Neuron (in vitro differentiated cells): ENCODE results near the gene JOSD1.
"Not testable (repeated sequence)": the region's sequence is repeated elsewhere in the genome, so short reads cannot be mapped to it uniquely, and the experiment has no call there.

Experiments used
- H2AFZ ChIP-seq: one replicate; pipeline ENCODE4 v1.6.1; 2013; ENCODE audit warnings: low read depth, mild to moderate bottlenecking, inconsistent platforms, low read length, moderate library complexity
- H3K27me3 ChIP-seq: one replicate; pipeline ENCODE4 v1.6.1; 2013; ENCODE audit warnings: low read length; ENCODE audit not compliant: insufficient read depth
- H3K36me3 ChIP-seq: one replicate; pipeline ENCODE4 v1.6.1; 2013; ENCODE audit warnings: low read length; ENCODE audit not compliant: insufficient read depth
- H3K4me1 ChIP-seq: one replicate; pipeline ENCODE4 v1.6.1; 2013; ENCODE audit warnings: low read length; ENCODE audit not compliant: insufficient read depth
- H3K4me3 ChIP-seq: 2 replicates; pipeline ENCODE4 v1.5.1; 2013; ENCODE audit warnings: mild to moderate bottlenecking, low read length, moderate library complexity
- H3K9me3 ChIP-seq: one replicate; pipeline ENCODE4 v1.6.1; 2013; ENCODE audit warnings: low read length

JOSD1 gene

DNA sequence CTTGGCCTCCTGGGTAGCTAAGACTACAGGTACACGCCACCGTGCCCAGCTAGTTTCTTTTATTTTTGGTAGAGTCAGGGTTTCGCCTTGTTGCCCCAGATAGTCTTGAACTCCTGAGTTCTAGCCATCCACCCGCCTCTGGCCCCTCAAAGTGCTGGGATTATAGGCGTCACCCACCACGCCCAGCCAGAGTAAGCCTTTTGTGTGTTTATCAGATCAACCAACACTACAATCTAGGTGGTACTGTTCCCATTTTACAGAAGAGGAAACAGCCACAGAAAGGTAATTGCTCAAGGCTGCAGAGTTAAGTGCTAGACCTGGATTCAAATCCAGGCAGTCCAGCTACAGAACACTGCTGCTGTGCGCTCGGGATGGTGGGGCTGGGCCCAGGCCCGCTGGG is 15.8 kb downstream of the JOSD1 start:
- H3K27me3 ChIP-seq, result no peaks in the 10 kb centered on the region
- H3K36me3 ChIP-seq, result peaks cover 59% of the 10 kb centered on the region
- no peak overlapping the region for H2AFZ ChIP-seq
- no peak overlapping the region for H3K4me3 ChIP-seq
- H3K4me1 ChIP-seq, result peaks cover 10% of the 10 kb centered on the region
- peaks cover 5% of the 10 kb centered on the region for H3K9me3 ChIP-seq

DNA sequence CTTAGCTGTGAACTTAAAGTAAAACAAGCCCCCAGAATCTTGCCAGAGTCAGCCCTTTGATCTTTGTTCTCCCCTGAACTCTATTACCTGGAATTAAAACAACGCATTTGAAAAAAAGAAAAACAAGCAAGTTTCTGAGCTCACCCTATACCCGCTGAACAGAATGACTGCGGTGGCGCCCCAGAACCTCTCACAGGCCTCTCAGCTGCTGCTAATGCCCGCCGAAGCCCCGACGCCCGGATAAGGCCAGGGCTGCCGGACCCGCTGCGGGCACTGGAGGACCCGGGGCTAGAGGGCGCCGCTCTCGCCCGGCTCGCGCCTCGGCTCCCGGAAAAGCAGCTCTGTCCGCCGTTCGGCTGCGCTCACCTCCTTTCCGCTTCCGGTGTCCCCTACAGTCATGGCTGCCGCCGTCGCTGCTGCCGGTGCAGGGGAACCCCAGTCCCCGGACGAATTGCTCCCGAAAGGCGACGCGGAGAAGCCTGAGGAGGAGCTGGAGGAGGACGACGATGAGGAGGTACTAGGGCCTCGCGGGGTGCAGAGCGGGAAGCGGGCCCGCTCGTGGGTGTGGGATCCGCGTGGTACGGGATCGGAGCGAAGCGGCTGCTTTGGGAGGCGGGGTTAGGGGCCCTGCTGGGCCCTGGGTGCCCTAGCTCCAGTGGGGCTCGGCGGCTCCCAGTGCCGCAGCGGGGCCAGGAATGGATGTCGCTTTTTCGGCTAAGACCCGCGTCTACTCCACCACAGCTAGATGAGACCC is 19.0 kb downstream of the JOSD1 start, which contains the start of gene TOMM22:
TOMM22 (plus strand) TSS at position 376 of the 754 bp plus-strand sequence; CDS start at position 398, 22 bp downstream.
- Histone ChIP-seq H3K36me3 (peaks cover 33% of the 10 kb centered on the region), H2AFZ (peak within 1 kb of the TSS; percentile 24), H3K27me3 (no peaks in the 10 kb centered on the region), H3K4me1 (peaks cover 10% of the 10 kb centered on the region), H3K9me3 (peaks cover 5% of the 10 kb centered on the region), H3K4me3 (peak within 1 kb of the TSS; percentile 71)

DNA sequence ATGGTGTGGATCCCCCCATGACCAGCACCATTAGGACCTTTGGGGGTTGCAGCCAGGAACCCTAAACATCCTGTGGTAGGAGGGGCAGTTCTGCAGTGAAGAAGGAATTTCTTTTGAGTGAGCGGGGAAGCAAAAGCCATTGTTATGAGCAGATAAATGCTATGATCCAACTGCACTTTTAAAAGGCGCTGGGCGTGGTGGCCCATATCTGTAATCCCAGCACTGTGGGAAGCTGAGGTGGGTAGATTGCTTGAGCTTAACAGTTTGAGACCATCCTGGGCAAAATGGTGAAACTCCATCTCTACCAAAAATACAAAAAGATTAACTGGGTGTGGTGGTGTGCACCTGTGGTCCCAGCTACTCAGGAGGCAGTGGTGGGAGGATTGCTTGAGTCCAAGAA is 24.9 kb downstream of the JOSD1 start:
- no peak overlapping the region for H2AFZ ChIP-seq
- H3K4me3 ChIP-seq, result no peak overlapping the region
- H3K4me1 ChIP-seq, result no peaks in the 10 kb centered on the region
- H3K27me3 ChIP-seq, result no peaks in the 10 kb centered on the region
- H3K9me3 ChIP-seq, result no peaks in the 10 kb centered on the region
- peaks cover 34% of the 10 kb centered on the region for H3K36me3 ChIP-seq

DNA sequence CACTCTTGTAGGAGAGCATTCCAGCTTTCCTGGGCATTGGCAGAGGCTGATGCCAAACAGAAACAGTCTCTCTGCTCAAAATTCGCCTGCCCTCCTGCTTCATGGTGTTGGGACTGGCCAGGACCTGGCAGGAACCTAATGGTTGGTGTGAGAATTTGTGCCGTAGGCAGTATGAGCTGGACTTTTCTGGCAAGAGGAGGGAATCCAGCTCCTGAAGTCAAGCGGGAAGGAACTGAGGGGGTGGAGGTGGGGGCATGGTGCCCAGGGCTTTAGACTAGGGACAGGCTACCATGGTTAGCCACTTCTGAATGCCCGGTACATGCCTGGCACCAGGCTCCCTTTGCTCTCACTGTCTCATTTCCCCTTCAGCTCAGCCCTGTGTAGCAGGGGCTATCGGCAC is 25.9 kb downstream of the JOSD1 start:
- no peak overlapping the region for H2AFZ ChIP-seq
- H3K9me3 ChIP-seq, result no peaks in the 10 kb centered on the region
- no peaks in the 10 kb centered on the region for H3K27me3 ChIP-seq
- H3K36me3 ChIP-seq, result peaks cover 36% of the 10 kb centered on the region
- H3K4me1 ChIP-seq, result no peaks in the 10 kb centered on the region
- no peak overlapping the region for H3K4me3 ChIP-seq

DNA sequence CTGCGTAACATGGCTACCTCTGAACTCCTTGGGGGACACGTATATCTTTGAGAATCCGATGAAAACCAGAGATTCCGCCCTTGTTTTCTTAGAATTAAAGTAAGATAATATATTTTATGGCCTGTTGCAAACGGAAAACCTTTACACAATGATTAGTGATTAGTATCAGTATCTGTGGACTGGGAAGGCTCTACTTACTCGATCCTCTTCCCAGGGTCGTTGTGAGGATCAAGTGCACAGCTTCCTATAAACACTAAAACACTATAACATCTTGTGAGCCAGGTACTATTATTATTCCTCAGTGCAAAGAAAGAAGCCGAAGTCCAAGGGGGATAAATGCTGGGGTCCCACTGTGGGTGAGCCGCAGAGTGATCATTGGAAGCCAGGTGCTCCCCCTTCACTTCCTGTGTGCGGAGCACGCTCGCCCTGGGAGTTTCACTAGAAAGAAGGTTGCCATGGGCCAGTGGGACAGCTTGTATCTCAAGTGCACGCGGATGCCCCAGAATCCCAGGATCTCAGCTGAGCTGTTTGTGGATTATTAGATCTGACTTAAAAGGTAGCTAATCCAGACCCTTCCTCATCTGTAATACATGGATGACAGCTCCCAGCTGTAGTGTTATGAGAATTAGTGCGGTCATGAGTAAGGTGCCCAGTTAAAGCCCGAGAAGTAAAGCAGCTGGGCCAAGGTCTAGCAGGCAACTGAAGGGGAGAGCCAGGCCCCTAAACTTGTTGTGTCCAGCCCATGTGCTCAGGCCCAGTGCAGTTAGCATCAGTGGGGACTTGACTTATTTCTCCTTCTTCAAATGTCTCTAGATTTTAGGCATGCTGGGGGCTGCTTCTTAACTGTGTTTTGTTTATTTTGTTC is 43.5 kb downstream of the JOSD1 start:
- H3K36me3 ChIP-seq, result peaks cover 7% of the 10 kb centered on the region
- H3K4me1 ChIP-seq, result peaks cover 11% of the 10 kb centered on the region
- peak overlapping the region; percentile 79 for H2AFZ ChIP-seq
- no peaks in the 10 kb centered on the region for H3K27me3 ChIP-seq
- H3K4me3 ChIP-seq, result peak overlapping the region; percentile 92
- peaks cover 3% of the 10 kb centered on the region for H3K9me3 ChIP-seq

DNA sequence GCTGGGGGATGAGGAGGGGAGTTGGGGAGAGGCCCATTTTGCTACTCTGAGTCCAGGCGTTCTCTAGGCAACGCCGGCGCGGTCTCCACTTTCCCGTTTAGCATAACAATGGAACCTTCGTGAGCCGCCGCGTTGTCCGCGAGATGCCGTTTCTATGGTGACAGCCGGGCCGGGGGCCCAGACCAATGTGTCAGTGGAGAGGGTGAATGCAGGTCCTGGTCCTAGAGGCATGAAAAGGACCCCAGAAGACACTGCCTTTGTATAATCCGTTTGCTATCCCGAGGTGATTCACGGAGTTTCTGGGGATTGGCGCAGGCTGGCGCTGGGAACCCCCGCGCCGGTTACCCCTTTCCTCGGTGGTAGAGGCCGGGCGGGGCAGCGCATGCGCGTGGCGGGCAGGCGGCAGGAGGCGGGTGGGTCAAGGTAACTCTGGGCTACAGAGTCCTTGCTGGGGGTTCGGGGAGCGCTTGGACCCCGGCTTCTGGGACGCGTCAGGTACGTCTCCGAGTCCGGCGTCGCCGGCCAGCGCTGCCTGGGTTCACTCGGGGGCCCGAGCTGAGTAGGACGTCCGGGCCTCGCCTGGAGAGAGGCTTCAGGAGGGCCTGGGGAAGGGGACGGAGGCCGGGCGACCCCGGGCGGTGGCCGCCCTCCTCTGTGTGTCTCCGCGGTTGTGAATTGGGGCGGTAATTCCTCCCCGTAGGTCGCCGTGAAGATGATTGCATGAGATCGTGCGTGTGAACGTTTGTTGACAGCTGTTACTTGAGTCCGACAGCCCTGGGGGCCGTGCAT is 44.3 kb downstream of the JOSD1 start, which contains the start of the genes CBY1 and FAM227A:
CBY1 (plus strand) TSS at position 383 of the 789 bp plus-strand sequence. CDS start 11,417 bp downstream, outside the sequence.
FAM227A (minus strand) TSS at position 137 of the 789 bp plus-strand sequence. CDS start 6,224 bp downstream, outside the sequence.
- Histone ChIP-seq H3K27me3 (no peaks in the 10 kb centered on the region), H3K36me3 (peaks cover 4% of the 10 kb centered on the region), H3K4me3 (peak within 1 kb of the TSS; percentile 92), H3K4me1 (peaks cover 11% of the 10 kb centered on the region), H3K9me3 (peaks cover 3% of the 10 kb centered on the region), H2AFZ (peak within 1 kb of the TSS; percentile 79)

DNA sequence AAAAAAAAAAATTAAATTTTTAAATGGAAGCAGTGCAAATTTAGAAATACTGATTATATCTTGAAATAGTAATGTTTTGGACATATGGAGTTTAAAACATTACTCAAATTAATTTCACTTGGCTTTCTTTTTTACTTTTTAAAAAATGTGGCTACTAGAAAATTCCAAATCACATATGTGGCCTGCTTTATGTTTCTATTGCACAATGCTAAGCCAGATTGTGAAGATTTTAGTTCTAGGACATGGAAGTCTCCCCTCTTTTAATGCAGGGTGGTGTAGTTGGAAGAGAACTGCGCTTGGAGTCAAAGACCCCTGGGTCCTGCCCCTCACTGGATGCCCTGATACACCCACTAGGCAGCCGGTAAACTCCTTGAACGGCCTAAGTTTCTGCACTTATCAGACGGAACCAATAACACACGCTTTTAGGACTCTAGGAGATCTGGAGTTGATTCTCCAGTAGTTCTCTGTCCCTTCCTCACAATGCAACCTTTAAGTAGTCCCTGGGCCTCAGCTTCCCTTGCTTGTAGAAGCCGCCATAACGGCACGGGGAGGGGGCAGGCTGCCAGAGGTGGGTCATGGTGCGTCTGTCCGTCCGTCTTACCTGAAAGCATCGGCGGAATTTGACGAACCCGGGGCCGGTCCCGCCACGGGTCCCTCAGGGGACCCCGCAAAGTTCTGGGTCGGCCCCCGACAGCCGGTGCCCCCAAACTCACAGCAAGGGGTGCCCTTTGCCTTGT is 45.1 kb downstream of the JOSD1 start:
- H2AFZ ChIP-seq, result peak overlapping the region; percentile 79
- H3K27me3 ChIP-seq, result no peaks in the 10 kb centered on the region
- peaks cover 11% of the 10 kb centered on the region for H3K4me1 ChIP-seq

DNA sequence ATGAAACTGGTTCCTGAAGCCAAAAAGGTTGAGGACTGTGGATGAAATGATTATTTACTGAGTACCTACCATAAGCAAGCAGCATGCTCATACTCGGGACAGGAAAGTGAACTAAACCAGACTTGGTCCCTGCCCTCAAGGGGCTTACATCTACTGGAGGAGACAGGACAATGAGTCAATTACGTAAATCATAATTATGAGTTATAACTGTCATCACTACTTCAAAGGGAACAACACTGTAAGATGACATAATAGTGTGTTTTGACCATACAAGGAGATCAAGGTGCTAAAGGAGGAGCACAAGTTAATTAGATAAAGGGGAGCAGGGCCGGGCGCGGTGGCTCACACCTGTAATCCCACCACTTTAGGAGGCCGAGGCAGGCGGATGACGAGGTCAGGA is 47.0 kb downstream of the JOSD1 start:
- Histone ChIP-seq H3K36me3 (peaks cover 11% of the 10 kb centered on the region), H3K4me3 (no peak overlapping the region), H3K27me3 (no peaks in the 10 kb centered on the region), H3K4me1 (peaks cover 11% of the 10 kb centered on the region), H2AFZ (no peak overlapping the region), H3K9me3 (peaks cover 3% of the 10 kb centered on the region)

More for the DNA sequence above, 45.1 kb downstream of the JOSD1 start:
- peaks cover 3% of the 10 kb centered on the region for H3K9me3 ChIP-seq
- H3K36me3 ChIP-seq, result peaks cover 4% of the 10 kb centered on the region
- peak overlapping the region; percentile 92 for H3K4me3 ChIP-seq

DNA sequence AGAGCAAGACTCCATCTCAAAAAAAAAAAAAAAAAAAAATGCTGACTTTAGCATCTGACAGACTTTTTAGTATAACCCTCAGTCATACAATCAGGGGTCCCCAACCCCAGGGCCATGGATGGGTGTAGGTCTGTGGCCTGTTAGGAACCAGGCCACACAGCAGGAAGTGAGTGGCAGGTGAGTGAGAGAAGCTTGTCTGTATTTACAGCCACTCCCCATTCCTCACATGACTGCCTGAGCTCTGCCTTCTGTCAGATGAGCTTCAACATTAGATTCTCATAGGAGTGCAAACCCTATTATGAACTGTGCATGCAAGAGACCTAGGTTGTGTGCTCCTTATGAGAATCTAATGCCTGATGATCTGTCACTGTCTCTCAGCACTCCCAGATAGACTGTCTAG is 47.9 kb downstream of the JOSD1 start:
- H3K9me3 ChIP-seq, result peaks cover 3% of the 10 kb centered on the region
- H3K4me1 ChIP-seq, result peaks cover 8% of the 10 kb centered on the region
- peaks cover 13% of the 10 kb centered on the region for H3K36me3 ChIP-seq
- H3K27me3 ChIP-seq, result no peaks in the 10 kb centered on the region
- no peak overlapping the region for H3K4me3 ChIP-seq
- H2AFZ ChIP-seq, result no peak overlapping the region

DNA sequence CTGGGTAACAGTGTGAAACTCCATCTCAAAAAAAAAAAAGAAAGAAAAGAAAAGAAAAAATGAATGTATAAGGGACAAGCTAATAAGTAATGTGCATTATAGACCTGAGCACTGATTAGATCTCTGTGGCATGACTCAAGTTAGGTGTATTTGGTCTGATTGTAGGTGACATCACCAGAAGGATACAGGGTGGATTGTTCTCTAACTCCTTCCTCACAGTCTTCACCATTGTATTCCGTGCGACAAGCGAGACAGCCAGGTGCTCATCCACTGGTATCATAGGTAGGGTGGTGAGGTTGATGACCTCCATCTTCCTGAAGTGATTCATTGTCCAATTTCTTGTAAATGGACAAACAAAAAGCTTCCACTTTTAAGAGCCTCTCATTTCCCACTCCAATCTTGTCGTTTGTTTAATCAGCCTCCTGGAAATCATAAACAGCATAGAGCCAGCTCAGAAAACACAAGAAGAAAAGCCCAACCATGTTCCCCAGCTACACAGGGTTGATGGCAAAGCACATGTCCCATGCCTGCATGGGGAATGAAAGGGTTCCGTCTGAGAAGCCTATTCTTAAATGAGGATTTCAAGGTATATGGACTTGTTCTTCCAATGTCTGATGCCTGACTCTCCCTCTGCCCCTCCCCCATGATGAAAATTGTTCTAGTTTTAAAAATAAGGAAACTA is 50.8 kb downstream of the JOSD1 start:
- Histone ChIP-seq H2AFZ (no peak overlapping the region), H3K4me3 (no peak overlapping the region), H3K36me3 (peaks cover 23% of the 10 kb centered on the region), H3K9me3 (peaks cover 3% of the 10 kb centered on the region), H3K4me1 (no peaks in the 10 kb centered on the region), H3K27me3 (no peaks in the 10 kb centered on the region)

DNA sequence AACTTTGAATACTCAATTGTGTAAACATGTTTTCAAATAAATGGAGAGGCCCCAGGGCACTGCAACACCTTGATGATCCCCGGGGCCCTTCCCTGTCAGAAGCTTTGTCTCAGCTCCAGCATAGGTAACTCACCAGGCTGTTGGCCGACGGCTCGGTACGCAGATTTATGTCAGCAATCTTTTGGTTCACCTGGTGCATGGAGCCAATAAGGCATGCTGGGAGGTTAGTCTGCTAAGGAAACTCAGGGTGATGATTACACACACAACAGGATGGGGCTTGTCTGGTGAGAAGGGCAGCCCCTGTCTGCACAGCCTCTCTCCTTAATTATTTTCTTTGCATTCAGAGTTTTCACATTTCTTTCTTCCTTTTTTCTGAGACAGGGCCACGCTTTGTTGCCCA is 55.3 kb downstream of the JOSD1 start:
- Histone ChIP-seq H3K4me1 (no peaks in the 10 kb centered on the region), H3K4me3 (no peak overlapping the region), H3K9me3 (no peaks in the 10 kb centered on the region), H3K36me3 (peaks cover 40% of the 10 kb centered on the region), H2AFZ (no peak overlapping the region), H3K27me3 (no peaks in the 10 kb centered on the region)

DNA sequence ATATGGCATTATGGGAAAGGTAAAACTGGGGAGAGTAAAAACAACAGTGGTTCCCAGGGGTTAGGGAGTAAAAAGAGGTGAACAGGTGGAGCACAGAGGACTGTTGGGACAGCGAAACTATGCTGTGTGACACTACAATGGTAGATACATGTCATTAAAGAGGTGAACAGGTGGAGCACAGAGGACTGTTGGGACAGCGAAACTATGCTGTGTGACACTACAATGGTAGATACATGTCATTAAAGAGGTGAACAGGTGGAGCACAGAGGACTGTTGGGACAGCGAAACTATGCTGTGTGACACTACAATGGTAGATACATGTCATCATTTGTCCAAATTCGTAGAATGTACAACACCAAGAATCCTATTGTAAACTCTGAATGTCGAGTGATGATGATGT is 56.5 kb downstream of the JOSD1 start:
- H3K4me1 ChIP-seq, H3K9me3 ChIP-seq, H2AFZ ChIP-seq, H3K4me3 ChIP-seq, H3K27me3 ChIP-seq: not testable (repeated sequence)
- H3K36me3 ChIP-seq, result peaks cover 35% of the 10 kb centered on the region
